Measurements from ENCODE around the gene CFAP68.

- TF ChIP-seq POLR2AphosphoS5 (IDR thresholded peaks at IDR 0.05; ENCODE audit: low read depth, low read length), result no peak
- no peak for TF ChIP-seq TAF1 (IDR thresholded peaks at IDR 0.05; ENCODE audit: borderline replicate concordance, low read depth, low read length)
- TF ChIP-seq POLR2A (IDR thresholded peaks at IDR 0.05; ENCODE audit: low read depth, low read length), result no peak
Measured at GRCh38 chr11:111921541-111922230, 42.3 kb downstream of the CFAP68 start.
